GM03348 (cell line): ENCODE measurements around the gene TLCD3A.
"Not testable (repeated sequence)": the region's sequence is repeated elsewhere in the genome, so short reads cannot be mapped to it uniquely, and the experiment has no call there.

Experiments
- DNase-seq: peaks from one replicate; pipeline ENCODE4 v3.0.0; 2012; ENCODE audit warnings: low spot score

Gene TLCD3A

GRCh38 chr17:732067-732901 is at the start of gene TLCD3A:
TLCD3A (plus strand) TSS chr17:732596; CDS start chr17:732648, 52 bp downstream.
- DNase-seq = peak; percentile 94

GRCh38 chr17:683040-683439 is 49.4 kb upstream of the TLCD3A start:
- no peak for DNase-seq

GRCh38 chr17:683499-684254 is 48.7 kb upstream of the TLCD3A start:
- DNase-seq = no peak

GRCh38 chr17:685006-685405 is 47.4 kb upstream of the TLCD3A start:
- DNase-seq = no peak

- DNase-seq = no peak
Measured at GRCh38 chr17:688100-688989, 44.1 kb upstream of the TLCD3A start.

- DNase-seq = no peak
Measured at GRCh38 chr17:689556-690275, 42.7 kb upstream of the TLCD3A start.

- no peak for DNase-seq
Measured at GRCh38 chr17:690361-690760, 42.0 kb upstream of the TLCD3A start.

GRCh38 chr17:691423-691822 is 41.0 kb upstream of the TLCD3A start:
- peak; percentile 64 for DNase-seq

GRCh38 chr17:692116-692515 is 40.3 kb upstream of the TLCD3A start:
- peak; percentile 59 for DNase-seq

- DNase-seq = peak; percentile 80
Measured at GRCh38 chr17:693791-694638, 38.4 kb upstream of the TLCD3A start.

- DNase-seq = no peak
Measured at GRCh38 chr17:696369-696768, 36.0 kb upstream of the TLCD3A start.

GRCh38 chr17:697682-698081 is 34.7 kb upstream of the TLCD3A start:
- DNase-seq = no peak

- not testable (repeated sequence) for DNase-seq
Measured at GRCh38 chr17:698096-698495, 34.3 kb upstream of the TLCD3A start.

- DNase-seq = no peak
Measured at GRCh38 chr17:699345-699744, 33.1 kb upstream of the TLCD3A start.

GRCh38 chr17:700504-701094 is 31.8 kb upstream of the TLCD3A start:
- DNase-seq = peak; percentile 64

GRCh38 chr17:703081-703875 is 29.1 kb upstream of the TLCD3A start:
- DNase-seq = no peak

- peak; percentile 24 for DNase-seq
Measured at GRCh38 chr17:704111-704864, 28.1 kb upstream of the TLCD3A start.

- DNase-seq = no peak
Measured at GRCh38 chr17:705011-705410, 27.4 kb upstream of the TLCD3A start.

GRCh38 chr17:705863-706262 is 26.5 kb upstream of the TLCD3A start:
- no peak for DNase-seq
